Left ventricle myocardium superior (tissue), 1 donor: ENCODE data around the gene APOL6. TPM values are rescaled to one million over a fixed set of nuclear protein-coding genes. Genes with fewer than 3 reads are reported as not detected.
"Not testable (repeated sequence)": the region's sequence is repeated elsewhere in the genome, so short reads cannot be mapped to it uniquely, and the experiment has no call there.

Experiments used
- ATAC-seq: fragments of 200-7000 bp; cut with Tn5 transposase; one replicate; pipeline ENCODE4 v1.9.1; 2020; ENCODE audit warnings: mild to moderate bottlenecking, moderate library complexity
- DNase-seq: peaks from one replicate; pipeline ENCODE4 v3.0.0-alpha.2; 2020
- intact Hi-C: fragments of 100-400 bp; cut with micrococcal nuclease; formaldehyde crosslinking; loops from one replicate; pipeline ENCODE4 v1.11.0; 2022
- total RNA-seq: library from RNA; stranded (reverse); fragmentation: NEBNext Ultra II Directional; extraction: Animal tissue kit (Norgen Biotek cat#: 25700); gene quantifications from one replicate; pipeline ENCODE4 v1.2.1, GENCODE V29; 2021
- donor health status: DM: no; HTN: yes; CAD: no; lungs with severe emphysema.

Gene APOL6
- total RNA-seq, 1 donor from 2014 or later: 5.2 TPM

DNA sequence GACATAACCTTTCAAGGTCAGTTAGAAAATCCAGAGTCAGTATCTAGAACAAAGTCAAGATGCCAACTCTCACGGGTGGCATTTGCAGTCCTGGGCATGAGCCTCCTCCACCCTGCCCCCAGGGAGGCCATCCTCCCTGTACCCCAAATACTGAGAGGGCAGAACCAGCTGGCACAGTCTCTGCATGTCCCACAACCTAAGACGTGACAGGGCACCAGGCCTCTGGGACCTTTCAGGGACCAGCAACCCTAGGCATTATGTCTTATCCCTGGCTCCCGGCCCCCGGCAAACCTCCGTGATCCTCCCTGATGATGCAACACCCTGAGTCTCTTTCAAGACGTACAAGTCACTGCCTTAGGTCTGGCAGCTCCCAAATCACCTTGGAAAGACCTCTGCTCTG, 33.1 kb upstream of the APOL6 start:
- intact Hi-C loops: no loop called here
- DNase-seq (no peak), ATAC-seq (peak; percentile 1)

DNA sequence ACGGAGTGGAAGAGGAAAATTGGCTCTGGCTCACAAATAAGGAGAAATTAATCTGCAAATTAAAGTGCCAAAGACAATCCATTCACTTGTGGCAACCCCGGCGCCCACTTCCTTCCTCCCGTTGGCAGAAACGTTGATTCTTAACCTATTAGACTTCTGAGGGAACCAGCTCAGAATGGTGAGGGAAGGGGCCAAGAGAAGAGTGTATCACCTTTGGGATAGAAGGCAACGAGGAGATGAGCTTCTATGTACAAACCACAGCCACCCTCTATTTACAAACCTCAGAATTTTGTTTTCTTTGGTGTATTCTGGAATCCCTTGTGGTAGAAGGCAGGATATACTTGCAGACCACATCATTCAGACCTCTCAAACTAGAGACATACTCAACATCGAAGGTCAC, 32.2 kb upstream of the APOL6 start:
- DNase-seq (no peak), ATAC-seq (no peak)
- intact Hi-C loops: no loop called here

DNA sequence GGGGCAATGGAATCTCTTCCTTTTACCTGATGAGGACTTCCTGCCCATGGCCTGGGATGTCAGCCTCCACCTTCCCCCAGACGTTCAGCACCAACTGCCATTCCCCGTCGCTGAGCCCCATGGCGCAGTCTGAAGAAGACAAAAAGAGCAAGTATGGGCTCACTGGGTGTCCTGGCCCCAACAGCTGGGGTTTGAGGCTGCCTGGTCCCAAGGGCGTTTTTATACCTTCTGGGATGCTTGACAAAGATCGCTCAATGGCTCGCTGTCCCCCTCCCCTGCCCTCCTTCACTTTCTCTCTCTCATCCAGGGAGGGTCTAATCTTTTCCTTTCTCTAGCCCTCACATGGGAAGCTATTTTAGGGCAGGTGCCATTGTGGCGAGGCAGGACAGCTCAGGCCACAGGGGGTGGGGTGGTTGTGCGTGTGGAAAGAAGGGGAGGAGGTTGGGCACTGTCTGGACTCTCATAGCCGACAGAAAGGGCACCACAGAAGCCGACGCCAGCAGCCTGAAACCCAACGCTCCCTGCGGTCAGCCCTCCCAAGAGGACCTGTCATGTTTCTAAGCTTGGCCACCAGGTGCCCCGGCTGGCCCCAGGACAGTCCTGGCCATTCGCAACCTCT, 31.0 kb upstream of the APOL6 start, which contains the start of gene MB:
Gene MB, minus strand, starts transcription at position 193 of the 619 bp plus-strand sequence. Its CDS starts 72 bp downstream, at position 121.
- ATAC-seq: peak; percentile 66
- DNase-seq: peak; percentile 83
- intact Hi-C loops: no loop called here

DNA sequence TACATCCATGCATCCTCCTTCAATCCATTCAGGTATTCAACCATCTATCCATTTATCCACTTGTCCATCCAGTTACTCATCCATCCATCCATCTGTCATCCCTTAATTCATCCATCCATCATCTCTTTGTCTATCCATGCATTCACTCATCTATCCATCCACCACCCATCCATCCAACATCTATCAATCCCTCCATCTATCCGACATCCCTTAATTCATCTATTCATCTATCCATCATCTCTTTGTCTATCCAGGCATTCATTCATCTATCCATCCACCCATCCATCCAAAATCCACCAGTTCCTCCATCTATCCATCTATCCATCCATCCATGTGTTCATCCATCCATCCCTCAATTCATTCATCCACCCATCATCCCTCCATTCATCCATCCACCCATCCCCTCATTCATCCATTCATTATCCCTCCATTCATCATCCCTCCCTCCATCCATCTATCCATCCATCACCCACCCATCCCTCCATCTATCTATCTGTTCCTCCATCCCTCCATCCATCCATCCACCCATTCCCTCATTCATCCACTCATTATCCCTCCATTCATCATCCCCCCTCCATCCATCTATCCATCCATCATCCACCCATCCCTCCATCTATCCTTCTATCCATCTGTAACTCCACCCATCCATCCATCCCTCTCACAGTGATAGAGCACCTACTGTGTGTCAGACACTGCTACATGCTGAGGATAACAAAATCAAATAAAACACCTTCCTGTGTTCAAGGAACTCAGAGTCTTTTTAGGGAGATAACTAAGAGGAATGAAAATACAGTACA, 29.6 kb upstream of the APOL6 start:
- DNase-seq (no peak), ATAC-seq (no peak)
- intact Hi-C loops: no loop called here

DNA sequence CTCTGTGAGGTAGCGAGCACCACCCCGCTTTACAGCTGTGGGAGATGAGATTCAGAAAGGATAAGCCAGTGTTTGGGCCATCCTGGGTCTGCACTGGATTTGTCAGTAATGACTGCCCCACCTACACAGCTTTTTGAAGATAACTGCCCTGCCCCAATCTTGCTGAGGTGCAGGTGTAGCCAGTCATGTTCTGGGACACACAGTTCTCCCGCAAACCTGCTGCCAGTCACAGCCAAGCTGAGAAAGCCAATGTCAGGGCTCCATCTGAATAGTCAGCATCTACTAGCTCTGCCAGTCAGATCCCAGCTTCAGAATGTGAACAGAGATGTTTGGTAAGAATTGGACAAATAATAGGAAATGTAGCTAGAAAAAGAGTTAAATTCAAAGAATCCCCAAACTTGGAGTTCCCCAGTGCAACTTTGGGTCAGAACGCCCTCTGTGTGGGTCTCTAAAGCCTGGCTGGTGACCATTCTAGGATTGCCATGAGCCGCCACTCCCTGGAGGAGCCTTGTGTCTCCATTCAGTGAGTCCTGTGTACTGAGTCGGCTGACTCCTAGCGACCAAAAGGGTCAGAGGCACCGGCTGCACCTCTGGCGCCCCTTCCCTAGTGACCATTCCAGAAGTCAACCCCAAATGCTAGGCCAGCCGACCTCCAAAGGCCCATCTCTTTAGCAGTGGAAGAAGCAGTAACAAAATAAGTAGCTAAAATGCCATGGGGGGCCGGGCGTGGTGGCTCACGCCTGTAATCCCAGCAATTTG, 28.7 kb upstream of the APOL6 start:
- ATAC-seq: no peak
- no peak for DNase-seq
- intact Hi-C loops: loop anchor here (5.0 kb wide), 1 partner anchor 187 kb away; no protein-coding TSS in a partner anchor

DNA sequence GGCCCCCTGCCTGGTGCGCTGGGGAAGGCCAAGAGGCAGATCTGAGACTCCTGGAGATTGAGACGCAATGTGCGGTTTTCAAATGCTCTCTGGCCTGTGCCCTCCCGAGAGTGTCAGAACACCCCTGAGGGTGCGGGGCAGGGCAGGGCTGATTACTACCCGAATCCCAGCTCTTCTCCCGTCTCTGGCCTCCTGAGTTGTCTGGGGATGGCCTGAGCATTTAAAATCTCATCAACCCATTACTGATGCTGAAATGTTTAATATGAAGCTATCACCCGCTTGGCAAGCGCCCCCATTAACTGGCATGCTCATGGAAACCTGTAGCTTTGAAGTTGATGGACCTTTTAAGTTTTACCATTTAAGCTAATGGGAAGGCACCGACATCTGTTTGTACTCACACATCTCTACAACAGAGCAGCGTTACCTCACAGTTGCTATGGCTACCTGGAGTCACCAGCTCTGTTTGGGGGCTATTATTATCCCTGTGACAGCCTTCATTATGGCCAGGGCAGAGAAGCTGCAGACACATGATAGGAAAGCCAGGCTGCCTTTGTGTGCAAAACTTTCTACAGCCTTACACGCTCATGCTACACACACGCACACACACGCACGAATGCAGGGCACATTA, 27.5 kb upstream of the APOL6 start:
- DNase-seq (peak; percentile 58), ATAC-seq (peak; percentile 66)
- intact Hi-C loops: loop anchor here (5.0 kb wide), 1 partner anchor 188 kb away; no protein-coding TSS in a partner anchor

DNA sequence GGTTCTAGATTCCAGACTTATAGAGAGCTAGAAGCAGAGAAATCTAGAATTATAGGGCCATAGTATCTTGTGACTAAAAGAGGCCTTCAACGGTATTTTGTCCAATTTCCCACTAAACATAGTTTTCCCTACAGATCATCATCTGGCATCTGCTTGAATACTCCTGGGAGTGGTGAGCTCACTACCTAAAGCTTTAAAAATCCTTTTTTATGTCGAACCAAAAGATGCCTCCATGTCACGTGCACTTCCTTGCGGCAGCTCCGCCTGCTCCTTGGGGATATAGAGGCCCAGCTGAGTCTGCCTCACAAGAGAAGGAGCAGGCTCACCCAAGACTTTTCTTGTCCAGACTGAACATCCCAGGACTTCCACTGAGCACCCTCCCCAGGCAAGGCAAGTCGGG, 26.8 kb upstream of the APOL6 start:
- ATAC-seq (no peak), DNase-seq (no peak)
- intact Hi-C loops: loop anchor here (5.0 kb wide), 1 partner anchor 189 kb away; no protein-coding TSS in a partner anchor

DNA sequence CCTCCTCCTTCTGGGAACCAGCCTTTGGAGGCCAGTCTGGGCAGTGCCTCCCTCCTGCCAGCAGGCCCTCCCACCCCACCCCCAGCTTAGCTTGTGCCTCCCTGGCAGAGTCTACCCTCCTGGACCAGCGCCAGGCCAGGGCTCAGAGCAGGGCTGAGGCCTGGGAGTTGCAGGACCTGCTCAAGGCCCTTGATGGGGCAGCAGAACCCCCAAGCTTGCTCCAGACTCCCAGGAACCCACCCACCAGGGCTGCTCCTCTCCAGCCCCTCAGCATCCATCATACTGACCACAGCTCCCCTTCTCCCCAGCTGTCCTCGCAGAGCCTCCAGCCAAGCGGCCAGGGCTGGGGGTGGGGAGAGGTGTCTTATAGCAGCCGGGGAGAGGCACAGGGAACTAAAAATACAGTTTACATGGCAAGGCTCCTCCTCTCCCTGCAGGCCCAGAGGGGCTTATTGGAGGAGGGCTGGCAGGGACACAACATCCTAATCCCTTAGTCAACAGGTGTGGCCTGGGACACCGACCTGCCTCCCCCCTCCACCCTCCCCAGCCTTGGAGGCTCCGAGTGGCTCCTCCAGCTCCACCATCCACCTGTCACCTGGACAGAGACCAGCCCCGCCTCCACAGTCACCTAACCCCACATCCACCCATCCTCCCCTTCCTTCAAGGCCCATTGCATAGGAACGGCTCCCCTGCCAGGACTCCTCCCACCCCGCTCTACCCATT, 25.9 kb upstream of the APOL6 start:
- intact Hi-C loops: loop anchor here (5.0 kb wide), 1 partner anchor 190 kb away; no protein-coding TSS in a partner anchor
- DNase-seq: peak; percentile 87
- peak; percentile 69 for ATAC-seq

DNA sequence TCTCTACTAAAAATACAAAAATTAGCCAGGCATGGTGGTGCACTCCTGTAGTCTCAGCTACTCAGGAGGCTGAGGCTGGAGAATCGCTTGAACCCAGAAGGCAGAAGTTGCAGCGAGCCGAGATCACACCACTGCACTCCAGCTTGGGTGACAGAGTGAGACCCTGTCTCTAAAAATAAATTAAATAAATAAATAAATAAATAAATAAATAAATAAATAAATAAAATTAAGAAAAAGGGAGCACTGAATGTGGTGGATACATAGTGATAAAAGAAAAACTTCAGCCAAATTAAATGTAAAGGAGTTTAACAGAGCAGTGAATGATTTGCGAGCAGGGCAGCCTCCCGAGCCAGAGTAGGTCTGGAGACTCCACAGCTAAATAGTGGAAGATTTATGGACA, 24.4 kb upstream of the APOL6 start:
- not testable (repeated sequence) for DNase-seq, ATAC-seq
- intact Hi-C loops: loop anchor here (5.0 kb wide), 1 partner anchor 192 kb away; no protein-coding TSS in a partner anchor

DNA sequence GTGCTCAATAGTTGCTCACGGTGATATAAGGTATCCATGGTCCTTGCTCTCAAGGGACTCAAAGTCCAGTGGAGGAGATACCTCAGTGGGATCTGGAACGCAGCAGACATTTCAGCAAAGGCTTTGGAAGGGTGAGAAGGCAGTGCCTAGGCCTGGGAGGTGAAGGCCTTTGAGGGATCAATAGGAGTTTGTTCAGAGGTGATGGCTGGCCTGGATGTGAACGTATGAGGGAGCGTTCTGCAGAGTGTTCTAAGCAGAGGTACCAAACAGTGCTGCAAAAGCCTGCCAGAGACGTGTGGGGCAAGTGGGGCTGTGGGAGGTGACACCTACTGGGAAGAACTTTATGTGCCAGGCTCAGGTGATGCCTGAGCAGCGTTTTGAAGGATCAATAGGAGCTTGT, 23.7 kb upstream of the APOL6 start:
- intact Hi-C loops: loop anchor here (5.0 kb wide), 1 partner anchor 192 kb away; no protein-coding TSS in a partner anchor
- ATAC-seq: no peak
- no peak for DNase-seq

DNA sequence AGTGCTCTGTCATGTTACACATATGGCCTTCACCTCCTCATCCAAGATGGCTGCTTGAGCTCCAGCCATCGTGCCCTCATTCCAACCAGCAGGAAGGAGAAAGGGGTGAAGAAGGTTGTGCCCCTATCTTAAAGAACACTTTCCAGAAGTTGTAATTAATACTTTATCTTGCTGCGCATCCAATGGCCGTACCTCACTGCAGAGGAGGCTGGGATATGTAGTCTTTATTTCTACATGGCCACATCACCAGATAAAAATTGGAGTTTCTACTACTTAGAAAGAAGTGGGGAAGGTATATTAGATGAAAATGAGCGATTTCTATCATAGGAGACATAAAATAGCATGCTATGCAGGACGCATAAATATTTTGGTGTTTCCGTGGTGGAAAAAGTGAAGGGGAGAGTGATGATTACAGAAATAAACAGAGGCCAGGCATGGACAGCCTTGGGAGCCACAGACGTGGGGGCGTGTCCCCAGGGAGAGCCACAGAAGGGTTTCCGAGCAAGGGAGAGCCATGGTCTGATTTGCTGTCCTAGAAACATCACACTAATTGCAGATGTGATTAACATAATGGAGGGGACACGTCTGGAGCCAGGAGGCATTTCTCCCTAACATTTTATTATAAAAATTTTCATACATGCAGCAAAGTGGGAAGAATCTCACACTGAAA, 22.3 kb upstream of the APOL6 start:
- DNase-seq: no peak
- intact Hi-C loops: loop anchor here (5.0 kb wide), 1 partner anchor 296 kb away; no protein-coding TSS in a partner anchor
- ATAC-seq: no peak

DNA sequence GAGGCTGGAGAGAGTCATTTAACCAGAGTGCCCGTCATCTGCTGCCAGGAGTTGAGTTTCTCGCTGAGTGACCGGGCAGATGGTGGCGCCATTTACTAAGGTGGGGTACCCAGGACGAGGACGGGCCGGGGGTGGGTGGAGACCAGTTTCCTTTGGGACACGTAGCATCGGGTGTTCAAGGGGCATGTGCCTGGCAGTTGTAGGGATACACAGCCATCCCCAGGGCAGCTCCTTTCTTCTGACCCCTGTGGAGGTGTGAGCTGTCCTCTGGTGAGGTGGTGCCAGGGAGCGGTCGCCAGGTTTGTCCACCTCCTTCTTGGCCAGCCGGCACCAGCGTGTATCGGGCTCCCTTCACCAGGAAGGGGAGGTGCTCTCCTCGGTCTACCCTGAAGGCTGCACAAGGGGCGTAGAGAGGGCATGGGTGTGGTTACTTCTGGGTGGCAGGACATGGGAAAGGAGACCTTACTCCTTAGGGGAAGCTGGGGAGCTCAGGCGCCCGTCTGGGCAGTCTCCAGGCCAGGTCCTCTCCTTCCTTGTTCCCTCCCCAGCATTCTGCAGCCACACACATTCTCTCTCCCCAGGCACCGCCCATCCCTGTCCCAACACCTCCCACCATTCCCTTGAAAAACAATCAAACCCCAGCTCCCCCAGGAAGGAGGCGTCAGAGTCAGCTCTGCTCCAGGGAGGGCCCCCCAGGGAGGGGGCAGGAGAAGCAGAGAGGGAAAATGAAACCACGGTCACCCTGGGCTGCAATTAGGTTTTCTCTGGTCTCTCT, 20.8 kb upstream of the APOL6 start:
- intact Hi-C loops: loop anchor here (5.0 kb wide), 1 partner anchor 295 kb away; no protein-coding TSS in a partner anchor
- ATAC-seq (peak; percentile 69), DNase-seq (peak; percentile 86)

DNA sequence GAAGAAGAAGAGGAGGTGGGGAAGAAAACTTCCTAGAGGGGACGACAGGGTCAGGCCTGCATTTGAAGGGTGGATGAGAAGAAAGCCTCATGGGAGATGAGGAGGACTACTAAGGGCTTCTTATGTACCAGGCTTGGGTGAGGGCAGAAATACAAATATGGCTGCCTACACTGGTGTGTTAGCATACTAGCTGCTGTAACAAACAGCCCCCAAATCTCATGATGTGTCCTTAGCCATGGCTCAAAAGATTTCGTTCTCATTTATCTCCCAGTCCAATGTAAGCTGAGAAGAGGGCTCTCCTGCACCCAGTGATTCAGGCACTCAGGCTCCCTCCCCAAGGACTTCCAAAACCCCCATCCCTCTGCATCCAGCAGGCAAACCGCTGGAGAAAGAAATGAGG, 19.5 kb upstream of the APOL6 start:
- DNase-seq (no peak), ATAC-seq (no peak)
- intact Hi-C loops: loop anchor here (5.0 kb wide), 1 partner anchor 294 kb away; no protein-coding TSS in a partner anchor

DNA sequence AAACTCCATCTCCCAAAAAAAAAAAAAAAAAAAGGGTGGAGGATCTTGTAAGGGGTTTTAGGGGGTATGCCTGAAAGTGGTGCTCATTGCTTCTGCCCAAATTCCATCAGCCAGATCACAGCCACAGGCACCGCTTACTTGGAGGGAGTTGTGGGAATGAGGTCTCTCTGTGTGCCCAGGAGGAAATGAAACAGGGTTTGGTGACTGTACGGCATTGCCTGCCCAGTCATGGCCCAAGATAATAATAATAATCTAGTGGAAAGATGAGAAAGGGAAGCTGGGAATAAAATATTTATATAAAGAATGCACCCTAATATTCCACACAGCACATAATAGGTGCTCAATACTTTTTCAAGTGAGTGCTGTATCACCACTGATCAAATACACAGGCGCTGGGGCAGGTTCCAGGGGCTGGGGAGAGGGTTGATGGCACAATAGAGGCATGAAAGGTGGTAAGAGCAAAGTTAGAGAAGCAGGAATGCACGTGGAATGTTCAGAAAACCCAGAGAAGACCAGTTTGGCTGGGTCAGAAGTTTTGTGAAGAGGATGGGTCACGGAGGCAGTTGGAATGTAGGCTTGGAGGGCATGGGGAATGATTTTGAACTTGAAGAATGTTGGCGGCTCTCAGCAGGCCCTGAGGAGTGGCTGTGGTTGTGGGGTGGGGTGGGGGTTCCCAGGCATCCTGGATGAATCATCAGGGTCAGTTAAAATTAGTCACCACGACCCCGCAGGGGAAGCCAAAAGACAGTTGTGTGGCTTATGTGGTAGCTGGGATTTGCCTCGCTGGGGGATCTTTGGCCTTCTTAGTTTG, 18.6 kb upstream of the APOL6 start:
- DNase-seq (peak; percentile 63), ATAC-seq (peak; percentile 20)

DNA sequence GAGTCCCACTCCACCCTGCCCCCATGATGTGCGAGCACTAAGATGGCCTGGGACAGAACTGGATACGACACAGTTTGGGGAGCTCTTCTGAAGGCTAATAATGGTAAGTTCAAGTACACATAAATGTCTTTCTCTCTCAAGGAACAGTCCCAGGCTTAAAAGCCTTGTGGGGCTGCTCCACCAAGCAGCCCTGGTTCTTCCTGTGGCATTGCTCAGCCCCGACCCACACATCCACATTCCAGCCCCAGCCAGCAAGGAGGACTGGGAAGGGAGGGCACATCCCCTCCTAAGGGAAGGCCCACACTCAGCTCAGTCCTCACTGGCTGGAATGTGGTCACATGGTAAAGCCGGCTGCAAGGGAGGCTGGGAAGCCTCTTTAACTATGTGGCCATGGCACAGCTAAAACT, 17.9 kb upstream of the APOL6 start:
- DNase-seq (no peak), ATAC-seq (no peak)
- intact Hi-C loops: no loop called here

More for the DNA sequence above, 18.6 kb upstream of the APOL6 start:
- intact Hi-C loops: loop anchor here (5.0 kb wide), 1 partner anchor 293 kb away; no protein-coding TSS in a partner anchor

DNA sequence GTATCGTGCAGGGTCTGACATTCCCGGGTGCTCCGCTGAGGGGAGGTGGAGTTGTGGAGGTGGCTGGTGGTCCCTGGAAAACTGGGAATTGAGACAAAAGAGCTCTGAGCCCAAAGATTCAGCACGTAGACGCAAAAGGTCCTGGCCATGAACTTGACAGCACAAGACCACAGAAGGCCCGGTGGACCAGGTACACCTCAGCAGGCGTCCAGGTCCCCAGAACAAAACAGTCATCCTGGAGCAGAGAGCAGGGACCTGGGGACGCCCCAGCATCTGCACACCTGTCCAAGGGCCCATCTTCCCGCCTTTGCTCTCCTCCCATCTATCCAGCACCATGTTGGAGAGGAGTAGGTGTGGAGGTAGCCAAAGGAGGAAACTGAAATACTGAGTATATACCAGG, 17.4 kb upstream of the APOL6 start:
- intact Hi-C loops: no loop called here
- ATAC-seq (no peak), DNase-seq (no peak)
